HG02610 (cell line): ENCODE data around the gene RYR2.

ENCODE experiments used
- ATAC-seq: cut with Tn5 transposase; IDR thresholded peaks from one replicate; pipeline ENCODE4 v1.9.1; 2021; ENCODE audit warnings: mild to moderate bottlenecking, moderate library complexity; ENCODE audit not compliant: unreplicated experiment

Gene RYR2

GRCh38 chr1:237405912-237406311, 363.9 kb downstream of the RYR2 start:
- ATAC-seq: no peak

- ATAC-seq: peak; percentile 77
Measured at GRCh38 chr1:237411621-237412020, 369.6 kb downstream of the RYR2 start.

- no peak for ATAC-seq
Measured at GRCh38 chr1:237416924-237417655, 375.1 kb downstream of the RYR2 start.

GRCh38 chr1:237428809-237429208, 386.8 kb downstream of the RYR2 start:
- no peak for ATAC-seq

GRCh38 chr1:237429252-237429651, 387.3 kb downstream of the RYR2 start:
- ATAC-seq: no peak

- no peak for ATAC-seq
Measured at GRCh38 chr1:237431448-237431847, 389.5 kb downstream of the RYR2 start.

- no peak for ATAC-seq
Measured at GRCh38 chr1:237440346-237440745, 398.4 kb downstream of the RYR2 start.

GRCh38 chr1:237444120-237444790, 402.3 kb downstream of the RYR2 start:
- ATAC-seq: no peak

- ATAC-seq: no peak
Measured at GRCh38 chr1:237448042-237448441, 406.1 kb downstream of the RYR2 start.

- no peak for ATAC-seq
Measured at GRCh38 chr1:237457573-237457972, 415.6 kb downstream of the RYR2 start.

- ATAC-seq: no peak
Measured at GRCh38 chr1:237467320-237467719, 425.3 kb downstream of the RYR2 start.

- no peak for ATAC-seq
Measured at GRCh38 chr1:237470712-237471338, 428.8 kb downstream of the RYR2 start.

- no peak for ATAC-seq
Measured at GRCh38 chr1:237471377-237471776, 429.4 kb downstream of the RYR2 start.

- no peak for ATAC-seq
Measured at GRCh38 chr1:237471956-237472355, 430.0 kb downstream of the RYR2 start.

GRCh38 chr1:237473854-237474253, 431.9 kb downstream of the RYR2 start:
- ATAC-seq: no peak

GRCh38 chr1:237478082-237478481, 436.1 kb downstream of the RYR2 start:
- ATAC-seq: no peak

- no peak for ATAC-seq
Measured at GRCh38 chr1:237478842-237479241, 436.9 kb downstream of the RYR2 start.

- no peak for ATAC-seq
Measured at GRCh38 chr1:237482777-237483176, 440.8 kb downstream of the RYR2 start.

- ATAC-seq: no peak
Measured at GRCh38 chr1:237492359-237492758, 450.4 kb downstream of the RYR2 start.

- ATAC-seq: no peak
Measured at GRCh38 chr1:237500566-237500965, 458.6 kb downstream of the RYR2 start.

- no peak for ATAC-seq
Measured at GRCh38 chr1:237503292-237503691, 461.3 kb downstream of the RYR2 start.

- ATAC-seq: peak; percentile 94
Measured at GRCh38 chr1:237507005-237507404, 465.0 kb downstream of the RYR2 start.
